HEK293 (cell line): ENCODE results near the gene RNU7-1.

Experiments
- CTCF ChIA-PET: fragments of 350-600 bp; formaldehyde crosslinking; extraction: SDS; loops from one replicate; lab custom pipeline; 2021; ENCODE audit warnings: antibody characterized with exemption; lab: Yijun Ruan, JAX
- POLR2A ChIA-PET: fragments of 300-600 bp; formaldehyde crosslinking; extraction: SDS; loops from one replicate; lab custom pipeline; 2020; ENCODE audit warnings: antibody characterized with exemption, inconsistent platforms; lab: Yijun Ruan, JAX
- H3K27ac ChIP-seq: fragments of 200-500 bp; sonication (Bioruptor generic); 2 replicates; pipeline ENCODE4 v1.5.1; 2014; ENCODE audit warnings: low read depth, low read length, control low read depth, inconsistent platforms; ENCODE audit errors: extremely low read depth
- H3K36me3 ChIP-seq, 2 experiments: fragments of 200-500 bp in 1 of 2; sonication (Bioruptor generic) in 1 of 2; 1 replicate in 1 of 2; 2 replicates in 1 of 2; pipeline ENCODE4 v1.5.1; 2014 to 2017; ENCODE audit warnings: inconsistent platforms in 2 of 2, low read length in 2 of 2; ENCODE audit not compliant: control insufficient read depth in 2 of 2, insufficient read depth in 1 of 2
- H3K4me1 ChIP-seq: fragments of 200-500 bp; sonication (Bioruptor generic); 2 replicates; pipeline ENCODE4 v1.5.1; 2014; ENCODE audit warnings: mild to moderate bottlenecking, low read length, inconsistent platforms; ENCODE audit not compliant: control insufficient read depth, insufficient read depth
- H3K4me3 ChIP-seq: 2 replicates; pipeline ENCODE4 v1.5.1; 2011; ENCODE audit warnings: low read depth, mild to moderate bottlenecking, control low read depth, low read length, moderate library complexity
- H3K9me3 ChIP-seq: fragments of 200-500 bp; sonication (Bioruptor generic); 2 replicates; pipeline ENCODE4 v1.5.1; 2014; ENCODE audit warnings: low read depth, low read length, inconsistent platforms; ENCODE audit not compliant: control insufficient read depth, insufficient read depth
- FEZF1 ChIP-seq: fragments of 450-650 bp; formaldehyde crosslinking; IDR thresholded peaks from 2 replicates; pipeline ENCODE4 v1.5.1; 2016; ENCODE audit warnings: missing biosample characterization, missing genetic modification characterization
- GLIS1 ChIP-seq: fragments of 450-650 bp; formaldehyde crosslinking; IDR thresholded peaks from 2 replicates; pipeline ENCODE4 v1.5.1; 2016; ENCODE audit warnings: missing biosample characterization, missing genetic modification characterization
- GLIS2 ChIP-seq: fragments of 450-650 bp; formaldehyde crosslinking; IDR thresholded peaks from 2 replicates; pipeline ENCODE4 v1.5.1; 2016; ENCODE audit warnings: missing biosample characterization, missing genetic modification characterization
- IKZF3 ChIP-seq: fragments of 450-650 bp; IDR thresholded peaks from 2 replicates; pipeline ENCODE4 v1.5.0; 2018; ENCODE audit warnings: missing biosample characterization, mild to moderate bottlenecking, missing genetic modification characterization, moderate library complexity
- KLF9 ChIP-seq: fragments of 450-650 bp; formaldehyde crosslinking; IDR thresholded peaks from 2 replicates; pipeline ENCODE4 v1.5.1; 2016; ENCODE audit warnings: missing biosample characterization, missing genetic modification characterization, low read depth
- MYNN ChIP-seq: fragments of 450-650 bp; formaldehyde crosslinking; IDR thresholded peaks from 2 replicates; pipeline ENCODE4 v1.5.1; 2016; ENCODE audit warnings: missing biosample characterization, missing genetic modification characterization, borderline replicate concordance
- PRDM1 ChIP-seq: fragments of 450-650 bp; formaldehyde crosslinking; IDR thresholded peaks from 2 replicates; pipeline ENCODE4; 2016; ENCODE audit warnings: missing biosample characterization, missing genetic modification characterization
- TRIM28 ChIP-seq: IDR thresholded peaks from 2 replicates; pipeline ENCODE4 v1.6.1; 2011; ENCODE audit warnings: low read length, control low read depth, borderline replicate concordance
- WT1 ChIP-seq: fragments of 450-650 bp; formaldehyde crosslinking; IDR thresholded peaks from 2 replicates; pipeline ENCODE4 v1.5.1; 2016; ENCODE audit warnings: missing biosample characterization, missing genetic modification characterization
- ZBTB1 ChIP-seq: fragments of 450-650 bp; formaldehyde crosslinking; IDR thresholded peaks from 2 replicates; pipeline ENCODE4 v1.5.1; 2016; ENCODE audit warnings: missing biosample characterization, missing genetic modification characterization
- ZBTB17 ChIP-seq: fragments of 450-650 bp; formaldehyde crosslinking; IDR thresholded peaks from 2 replicates; pipeline ENCODE4 v1.5.1; 2016; ENCODE audit warnings: missing biosample characterization, missing genetic modification characterization
- ZBTB20 ChIP-seq: fragments of 450-650 bp; formaldehyde crosslinking; IDR thresholded peaks from 2 replicates; pipeline ENCODE4 v1.5.1; 2016; ENCODE audit warnings: missing biosample characterization, missing genetic modification characterization
- ZBTB7A ChIP-seq: fragments of 450-650 bp; formaldehyde crosslinking; IDR thresholded peaks from 2 replicates; pipeline ENCODE4 v1.5.1; 2016; ENCODE audit warnings: low read depth, missing biosample characterization, missing genetic modification characterization
- ZIC2 ChIP-seq: fragments of 450-650 bp; formaldehyde crosslinking; IDR thresholded peaks from 2 replicates; pipeline ENCODE4 v1.5.1; 2016; ENCODE audit warnings: missing biosample characterization, missing genetic modification characterization
- ZNF202 ChIP-seq: fragments of 450-650 bp; formaldehyde crosslinking; IDR thresholded peaks from 2 replicates; pipeline ENCODE4 v1.5.1; 2016; ENCODE audit warnings: missing biosample characterization, missing genetic modification characterization, borderline replicate concordance
- ZNF335 ChIP-seq: fragments of 450-650 bp; formaldehyde crosslinking; conservative IDR thresholded peaks from 2 replicates; pipeline ENCODE4 v1.5.1; 2016; ENCODE audit warnings: missing biosample characterization, missing genetic modification characterization
- ZNF394 ChIP-seq: fragments of 450-650 bp; formaldehyde crosslinking; IDR thresholded peaks from 2 replicates; pipeline ENCODE4 v1.5.1; 2016; ENCODE audit warnings: missing biosample characterization, missing genetic modification characterization, mild to moderate bottlenecking, moderate library complexity, borderline replicate concordance
- ZNF600 ChIP-seq: fragments of 450-650 bp; formaldehyde crosslinking; IDR thresholded peaks from 2 replicates; pipeline ENCODE4 v1.5.1; 2016; ENCODE audit warnings: missing biosample characterization, missing genetic modification characterization
- ZNF610 ChIP-seq: fragments of 450-650 bp; formaldehyde crosslinking; IDR thresholded peaks from 2 replicates; pipeline ENCODE4 v1.5.1; 2016; ENCODE audit warnings: missing biosample characterization, missing genetic modification characterization, borderline replicate concordance
- ZNF624 ChIP-seq: fragments of 450-650 bp; formaldehyde crosslinking; IDR thresholded peaks from 2 replicates; pipeline ENCODE4 v1.5.1; 2017; ENCODE audit warnings: missing biosample characterization, missing genetic modification characterization
- ZNF76 ChIP-seq: fragments of 450-650 bp; formaldehyde crosslinking; IDR thresholded peaks from 2 replicates; pipeline ENCODE4; 2016; ENCODE audit warnings: low read depth, missing biosample characterization, missing genetic modification characterization, borderline replicate concordance
- TF ChIP-seq, protein P1 (sequence below): fragments of 450-650 bp; formaldehyde crosslinking; IDR thresholded peaks from 2 replicates; pipeline ENCODE4 v1.5.1; 2016; ENCODE audit warnings: missing biosample characterization, missing genetic modification characterization, low read depth
- TF ChIP-seq, protein P2 (sequence below): fragments of 450-650 bp; formaldehyde crosslinking; IDR thresholded peaks from 2 replicates; pipeline ENCODE4 v1.5.1; 2016; ENCODE audit warnings: missing biosample characterization, missing genetic modification characterization
- TF ChIP-seq, protein P3 (sequence below): fragments of 450-650 bp; formaldehyde crosslinking; IDR thresholded peaks from 2 replicates; pipeline ENCODE4 v1.5.1; 2016; ENCODE audit warnings: missing biosample characterization, missing genetic modification characterization

The RNU7-1 gene

DNA sequence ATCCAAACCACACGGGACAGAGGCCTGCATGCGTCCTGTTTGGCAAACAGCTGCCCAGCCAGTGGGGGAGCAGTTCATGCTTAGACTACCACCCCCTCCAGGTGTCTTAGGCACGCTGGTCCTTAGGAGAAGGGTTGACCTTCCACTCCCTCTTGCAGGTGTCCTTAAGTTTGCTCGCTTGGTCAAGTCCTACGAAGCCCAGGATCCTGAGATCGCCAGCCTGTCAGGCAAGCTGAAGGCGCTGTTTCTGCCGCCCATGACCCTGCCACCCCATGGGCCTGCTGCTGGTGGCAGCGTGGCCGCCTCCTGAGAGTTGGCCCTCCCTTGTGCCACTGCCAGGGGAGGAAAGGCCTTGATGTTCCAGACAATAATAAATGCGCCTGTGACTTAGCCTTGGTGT, 2.0 kb downstream of the RNU7-1 start:
- no peak for TF ChIP-seq ZNF624 (tag by site-specific recombination)
- no peak for TF ChIP-seq WT1 (tag by site-specific recombination)
- TF ChIP-seq ZBTB7A (tag by site-specific recombination), result 0 out of 2 replicates have a peak, but pooled peaks have one; percentile 0
- TF ChIP-seq ZBTB1 (tag by site-specific recombination), result no peak
- no peak for TF ChIP-seq MYNN (tag by site-specific recombination)
- TF ChIP-seq, protein P1, sequence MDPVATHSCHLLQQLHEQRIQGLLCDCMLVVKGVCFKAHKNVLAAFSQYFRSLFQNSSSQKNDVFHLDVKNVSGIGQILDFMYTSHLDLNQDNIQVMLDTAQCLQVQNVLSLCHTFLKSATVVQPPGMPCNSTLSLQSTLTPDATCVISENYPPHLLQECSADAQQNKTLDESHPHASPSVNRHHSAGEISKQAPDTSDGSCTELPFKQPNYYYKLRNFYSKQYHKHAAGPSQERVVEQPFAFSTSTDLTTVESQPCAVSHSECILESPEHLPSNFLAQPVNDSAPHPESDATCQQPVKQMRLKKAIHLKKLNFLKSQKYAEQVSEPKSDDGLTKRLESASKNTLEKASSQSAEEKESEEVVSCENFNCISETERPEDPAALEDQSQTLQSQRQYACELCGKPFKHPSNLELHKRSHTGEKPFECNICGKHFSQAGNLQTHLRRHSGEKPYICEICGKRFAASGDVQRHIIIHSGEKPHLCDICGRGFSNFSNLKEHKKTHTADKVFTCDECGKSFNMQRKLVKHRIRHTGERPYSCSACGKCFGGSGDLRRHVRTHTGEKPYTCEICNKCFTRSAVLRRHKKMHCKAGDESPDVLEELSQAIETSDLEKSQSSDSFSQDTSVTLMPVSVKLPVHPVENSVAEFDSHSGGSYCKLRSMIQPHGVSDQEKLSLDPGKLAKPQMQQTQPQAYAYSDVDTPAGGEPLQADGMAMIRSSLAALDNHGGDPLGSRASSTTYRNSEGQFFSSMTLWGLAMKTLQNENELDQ (tag by site-specific recombination), result no peak
- TF ChIP-seq, protein P2, sequence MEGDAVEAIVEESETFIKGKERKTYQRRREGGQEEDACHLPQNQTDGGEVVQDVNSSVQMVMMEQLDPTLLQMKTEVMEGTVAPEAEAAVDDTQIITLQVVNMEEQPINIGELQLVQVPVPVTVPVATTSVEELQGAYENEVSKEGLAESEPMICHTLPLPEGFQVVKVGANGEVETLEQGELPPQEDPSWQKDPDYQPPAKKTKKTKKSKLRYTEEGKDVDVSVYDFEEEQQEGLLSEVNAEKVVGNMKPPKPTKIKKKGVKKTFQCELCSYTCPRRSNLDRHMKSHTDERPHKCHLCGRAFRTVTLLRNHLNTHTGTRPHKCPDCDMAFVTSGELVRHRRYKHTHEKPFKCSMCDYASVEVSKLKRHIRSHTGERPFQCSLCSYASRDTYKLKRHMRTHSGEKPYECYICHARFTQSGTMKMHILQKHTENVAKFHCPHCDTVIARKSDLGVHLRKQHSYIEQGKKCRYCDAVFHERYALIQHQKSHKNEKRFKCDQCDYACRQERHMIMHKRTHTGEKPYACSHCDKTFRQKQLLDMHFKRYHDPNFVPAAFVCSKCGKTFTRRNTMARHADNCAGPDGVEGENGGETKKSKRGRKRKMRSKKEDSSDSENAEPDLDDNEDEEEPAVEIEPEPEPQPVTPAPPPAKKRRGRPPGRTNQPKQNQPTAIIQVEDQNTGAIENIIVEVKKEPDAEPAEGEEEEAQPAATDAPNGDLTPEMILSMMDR, result peak; percentile 22; the same call in 1 of the 2 replicates
- H3K9me3 ChIP-seq, result no peaks in the 10 kb centered on the region
- CTCF ChIA-PET, result interaction anchor here (0.6 to 6.8 kb wide), 19 partner anchors 8 to 199 kb away, joined by 3 to 138 read pairs (median 7); partner anchors contain the start of genes C1R and SPSB2
- H3K36me3 ChIP-seq, result peaks cover 0 to 22% of the 10 kb centered on the region in 2 experiments; a peak in 2 of 3 replicates
- peaks cover 14% of the 10 kb centered on the region for H3K4me1 ChIP-seq
- H3K4me3 ChIP-seq, result no peak overlapping the region; the same call in 1 of the 2 replicates
- POLR2A ChIA-PET, result interaction anchor here (0.6 to 4.9 kb wide), 25 partner anchors 8 to 411 kb away, joined by 3 to 99 read pairs (median 5); partner anchors contain the start of genes C1RL, CDCA3, GAPDH and LPCAT3
- peak overlapping the region; percentile 50 for H3K27ac ChIP-seq

DNA sequence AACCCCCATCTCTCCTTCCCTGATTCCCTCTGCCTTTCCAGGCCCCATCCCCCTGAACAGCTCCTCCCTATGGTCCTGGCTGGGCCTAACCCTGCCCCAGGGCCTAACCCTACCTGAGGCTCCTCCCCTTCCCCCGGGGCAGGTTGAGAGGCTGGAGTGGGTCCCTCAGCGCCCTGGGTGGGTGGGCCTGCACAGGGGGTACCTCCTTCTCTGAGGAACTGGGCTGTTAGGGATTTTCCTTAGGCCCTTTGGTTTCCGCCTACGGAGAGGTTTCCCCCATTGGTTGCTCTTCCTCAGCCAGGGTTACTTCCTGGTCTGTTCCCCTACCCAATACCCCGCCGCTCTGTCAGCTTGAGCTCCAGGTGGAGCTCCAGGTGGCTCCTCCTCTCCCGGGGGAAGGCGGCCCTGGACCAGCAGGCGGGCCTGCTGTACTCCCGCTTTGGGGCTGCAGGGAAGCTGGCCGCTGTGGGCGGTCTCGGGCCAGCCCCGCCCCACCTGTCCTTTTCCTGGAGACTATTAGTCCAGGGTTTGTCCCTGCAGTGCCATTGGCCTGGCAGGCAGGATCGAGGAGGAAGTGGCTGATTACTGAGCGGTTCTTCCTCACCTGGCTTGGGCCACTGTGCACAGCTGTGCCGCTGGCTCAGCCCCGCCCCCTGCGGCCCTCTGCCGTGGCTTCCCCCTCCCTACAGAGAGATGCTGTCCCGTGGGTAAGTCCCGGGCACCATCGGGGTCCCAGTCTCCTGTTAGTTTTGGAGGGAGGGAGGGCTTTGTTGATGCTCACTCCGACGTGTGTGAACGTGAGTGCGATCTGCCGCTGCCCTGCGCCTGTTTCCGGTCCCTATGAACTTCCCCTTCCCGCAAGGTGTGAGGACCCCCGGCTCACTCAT, 2.7 kb downstream of the RNU7-1 start:
- H3K36me3 ChIP-seq, result peaks cover 0 to 15% of the 10 kb centered on the region in 2 experiments; a peak in 1 of 3 replicates
- ChIA-PET CTCF (interaction anchor here (0.6 to 6.8 kb wide), 17 partner anchors 8 to 198 kb away, joined by 3 to 138 read pairs (median 8); partner anchors contain the start of genes C1R and SPSB2), POLR2A (interaction anchor here (0.6 to 4.9 kb wide), 28 partner anchors 9 to 412 kb away, joined by 3 to 99 read pairs (median 5); partner anchors contain the start of genes C1RL, CDCA3, GAPDH and LPCAT3)
- peak overlapping the region; percentile 53 for H3K4me3 ChIP-seq
- H3K4me1 ChIP-seq, result peaks cover 14% of the 10 kb centered on the region
- H3K27ac ChIP-seq, result peak overlapping the region; percentile 50
- no peaks in the 10 kb centered on the region for H3K9me3 ChIP-seq
- TF ChIP-seq PRDM1 (tag by site-specific recombination) (no peak), KLF9 (tag by site-specific recombination) (peak; percentile 78), ZNF600 (tag by site-specific recombination) (peak; percentile 28; the same call in 1 of the 2 replicates), TRIM28 (0 out of 2 replicates have a peak, but pooled peaks have one; percentile 51), ZBTB20 (tag by site-specific recombination) (peak; percentile 89), GLIS1 (tag by site-specific recombination) (peak; percentile 71), ZNF394 (peak; percentile 9; the same call in 1 of the 2 replicates), GLIS2 (tag by site-specific recombination) (peak; percentile 65), ZNF202 (tag by site-specific recombination) (no peak), ZNF76 (tag by site-specific recombination) (peak; percentile 40; the same call in 1 of the 2 replicates), ZIC2 (tag by site-specific recombination) (peak; percentile 99), ZBTB17 (peak; percentile 89), IKZF3 (peak; percentile 80), ZNF610 (tag by site-specific recombination) (0 out of 2 replicates have a peak, but pooled peaks have one; percentile 70), FEZF1 (tag by site-specific recombination) (peak; percentile 54; the same call in 1 of the 2 replicates), ZNF335 (peak; percentile 56; the same call in 1 of the 2 replicates)
- TF ChIP-seq, protein P3, sequence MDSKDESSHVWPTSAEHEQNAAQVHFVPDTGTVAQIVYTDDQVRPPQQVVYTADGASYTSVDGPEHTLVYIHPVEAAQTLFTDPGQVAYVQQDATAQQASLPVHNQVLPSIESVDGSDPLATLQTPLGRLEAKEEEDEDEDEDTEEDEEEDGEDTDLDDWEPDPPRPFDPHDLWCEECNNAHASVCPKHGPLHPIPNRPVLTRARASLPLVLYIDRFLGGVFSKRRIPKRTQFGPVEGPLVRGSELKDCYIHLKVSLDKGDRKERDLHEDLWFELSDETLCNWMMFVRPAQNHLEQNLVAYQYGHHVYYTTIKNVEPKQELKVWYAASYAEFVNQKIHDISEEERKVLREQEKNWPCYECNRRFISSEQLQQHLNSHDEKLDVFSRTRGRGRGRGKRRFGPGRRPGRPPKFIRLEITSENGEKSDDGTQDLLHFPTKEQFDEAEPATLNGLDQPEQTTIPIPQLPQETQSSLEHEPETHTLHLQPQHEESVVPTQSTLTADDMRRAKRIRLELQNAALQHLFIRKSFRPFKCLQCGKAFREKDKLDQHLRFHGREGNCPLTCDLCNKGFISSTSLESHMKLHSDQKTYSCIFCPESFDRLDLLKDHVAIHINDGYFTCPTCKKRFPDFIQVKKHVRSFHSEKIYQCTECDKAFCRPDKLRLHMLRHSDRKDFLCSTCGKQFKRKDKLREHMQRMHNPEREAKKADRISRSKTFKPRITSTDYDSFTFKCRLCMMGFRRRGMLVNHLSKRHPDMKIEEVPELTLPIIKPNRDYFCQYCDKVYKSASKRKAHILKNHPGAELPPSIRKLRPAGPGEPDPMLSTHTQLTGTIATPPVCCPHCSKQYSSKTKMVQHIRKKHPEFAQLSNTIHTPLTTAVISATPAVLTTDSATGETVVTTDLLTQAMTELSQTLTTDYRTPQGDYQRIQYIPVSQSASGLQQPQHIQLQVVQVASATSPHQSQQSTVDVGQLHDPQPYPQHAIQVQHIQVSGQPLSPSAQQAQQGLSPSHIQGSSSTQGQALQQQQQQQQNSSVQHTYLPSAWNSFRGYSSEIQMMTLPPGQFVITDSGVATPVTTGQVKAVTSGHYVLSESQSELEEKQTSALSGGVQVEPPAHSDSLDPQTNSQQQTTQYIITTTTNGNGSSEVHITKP, result peak; percentile 28; the same call in 1 of the 2 replicates
